ENCODE data around the gene TUFT1. TPM values are rescaled to one million over a fixed set of nuclear protein-coding genes. Genes with fewer than 3 reads are reported as not detected.

The TUFT1 gene
- total RNA-seq, 1 donor from 2014 or later, result 7.5 TPM

- no peaks in the 10 kb centered on the region for H3K9me3 Mint-ChIP-seq
- peaks cover 33% of the 10 kb centered on the region for H3K4me1 Mint-ChIP-seq
- TF ChIP-seq, protein P1, sequence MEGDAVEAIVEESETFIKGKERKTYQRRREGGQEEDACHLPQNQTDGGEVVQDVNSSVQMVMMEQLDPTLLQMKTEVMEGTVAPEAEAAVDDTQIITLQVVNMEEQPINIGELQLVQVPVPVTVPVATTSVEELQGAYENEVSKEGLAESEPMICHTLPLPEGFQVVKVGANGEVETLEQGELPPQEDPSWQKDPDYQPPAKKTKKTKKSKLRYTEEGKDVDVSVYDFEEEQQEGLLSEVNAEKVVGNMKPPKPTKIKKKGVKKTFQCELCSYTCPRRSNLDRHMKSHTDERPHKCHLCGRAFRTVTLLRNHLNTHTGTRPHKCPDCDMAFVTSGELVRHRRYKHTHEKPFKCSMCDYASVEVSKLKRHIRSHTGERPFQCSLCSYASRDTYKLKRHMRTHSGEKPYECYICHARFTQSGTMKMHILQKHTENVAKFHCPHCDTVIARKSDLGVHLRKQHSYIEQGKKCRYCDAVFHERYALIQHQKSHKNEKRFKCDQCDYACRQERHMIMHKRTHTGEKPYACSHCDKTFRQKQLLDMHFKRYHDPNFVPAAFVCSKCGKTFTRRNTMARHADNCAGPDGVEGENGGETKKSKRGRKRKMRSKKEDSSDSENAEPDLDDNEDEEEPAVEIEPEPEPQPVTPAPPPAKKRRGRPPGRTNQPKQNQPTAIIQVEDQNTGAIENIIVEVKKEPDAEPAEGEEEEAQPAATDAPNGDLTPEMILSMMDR (conservative IDR thresholded peaks at IDR 0.05), result no peak
- no peaks in the 10 kb centered on the region for H3K36me3 Mint-ChIP-seq (ENCODE audit: low read depth)
- peak overlapping the region; percentile 60 for H3K4me3 Mint-ChIP-seq
- peaks cover 21% of the 10 kb centered on the region for H3K27me3 Mint-ChIP-seq (ENCODE audit: low read depth)
- no peak for DNase-seq (ENCODE audit: low read depth, low spot score)
- H3K27ac Mint-ChIP-seq (ENCODE audit: unreplicated experiment), result no peak overlapping the region
These were observed 27.1 kb upstream of the TUFT1 start for GRCh38 chr1:151512801-151513625.

DNA sequence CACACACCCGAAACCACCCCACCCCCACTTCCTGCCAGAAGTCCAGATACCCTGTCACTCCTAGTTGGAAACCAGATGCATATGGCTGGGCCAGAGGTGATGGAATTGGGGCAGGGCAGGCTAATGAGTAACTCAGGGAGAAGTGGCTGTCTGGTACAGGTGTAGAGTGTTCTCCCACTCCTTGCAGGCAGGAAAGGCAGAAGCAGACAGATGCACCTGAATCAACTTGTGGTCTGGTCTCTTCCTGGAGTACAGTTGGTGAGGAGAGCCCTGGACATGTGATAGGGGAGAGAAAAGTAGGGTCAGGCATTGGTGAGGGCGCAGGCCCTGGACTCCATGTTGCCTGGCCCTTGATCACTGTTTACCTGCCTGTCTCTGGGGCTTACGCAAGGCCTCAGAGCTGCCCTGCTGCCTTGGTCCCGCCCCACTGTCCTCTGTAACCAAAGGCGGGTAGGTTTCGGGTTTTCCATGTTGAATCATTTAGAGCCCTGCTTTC lies 26.4 kb upstream of the TUFT1 start:
- no peak for DNase-seq (ENCODE audit: low read depth, low spot score)
- H3K4me3 Mint-ChIP-seq, result peak overlapping the region; percentile 60
- no peaks in the 10 kb centered on the region for H3K36me3 Mint-ChIP-seq (ENCODE audit: low read depth)
- no peak overlapping the region for H3K27ac Mint-ChIP-seq (ENCODE audit: unreplicated experiment)
- H3K4me1 Mint-ChIP-seq, result peaks cover 33% of the 10 kb centered on the region
- H3K27me3 Mint-ChIP-seq (ENCODE audit: low read depth), result peaks cover 21% of the 10 kb centered on the region
- TF ChIP-seq, protein P1 (conservative IDR thresholded peaks at IDR 0.05), result no peak
- H3K9me3 Mint-ChIP-seq, result no peaks in the 10 kb centered on the region

GRCh38 chr1:151514366-151514765 lies 25.7 kb upstream of the TUFT1 start:
- TF ChIP-seq, protein P1 (conservative IDR thresholded peaks at IDR 0.05), result no peak
- Mint-ChIP-seq H3K9me3 (no peaks in the 10 kb centered on the region), H3K27ac (ENCODE audit: unreplicated experiment) (no peak overlapping the region), H3K4me1 (peaks cover 33% of the 10 kb centered on the region), H3K27me3 (ENCODE audit: low read depth) (peaks cover 21% of the 10 kb centered on the region), H3K36me3 (ENCODE audit: low read depth) (no peaks in the 10 kb centered on the region), H3K4me3 (peak overlapping the region; percentile 25)
- DNase-seq (ENCODE audit: low read depth, low spot score), result no peak

- Mint-ChIP-seq H3K4me3 (no peak overlapping the region), H3K9me3 (no peaks in the 10 kb centered on the region), H3K27me3 (ENCODE audit: low read depth) (peaks cover 21% of the 10 kb centered on the region), H3K4me1 (peaks cover 30% of the 10 kb centered on the region), H3K36me3 (ENCODE audit: low read depth) (no peaks in the 10 kb centered on the region), H3K27ac (ENCODE audit: unreplicated experiment) (no peak overlapping the region)
- TF ChIP-seq, protein P1 (conservative IDR thresholded peaks at IDR 0.05), result no peak
- DNase-seq (ENCODE audit: low read depth, low spot score), result no peak
These were observed 24.8 kb upstream of the TUFT1 start for GRCh38 chr1:151515265-151515664.

DNA sequence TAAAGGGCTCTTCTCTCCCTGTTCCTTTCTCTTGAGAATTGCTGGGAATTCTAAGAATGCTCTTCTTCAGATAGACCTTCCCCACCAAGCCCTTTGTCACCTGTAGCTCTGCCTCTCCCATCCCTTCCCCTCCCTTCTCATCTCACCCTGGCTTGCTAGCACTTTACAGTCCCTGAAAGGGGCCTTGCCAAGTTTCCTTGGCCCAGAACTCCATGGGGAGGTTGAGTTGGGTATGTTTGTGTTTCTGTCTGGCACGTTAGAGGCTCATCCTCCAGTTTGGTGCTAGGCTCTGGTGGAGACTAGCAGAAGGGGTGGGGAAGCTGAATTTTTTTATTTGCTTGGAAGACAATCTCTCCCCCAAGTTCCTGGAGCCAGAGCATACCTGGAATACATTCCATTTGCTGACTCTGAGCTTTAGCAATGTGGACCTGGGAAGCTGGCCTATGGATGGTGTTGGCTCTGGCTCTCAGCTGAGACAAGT lies 24.0 kb upstream of the TUFT1 start:
- no peak overlapping the region for H3K27ac Mint-ChIP-seq (ENCODE audit: unreplicated experiment)

More for the DNA sequence above, 24.0 kb upstream of the TUFT1 start:
- H3K9me3 Mint-ChIP-seq, result no peaks in the 10 kb centered on the region
- H3K4me3 Mint-ChIP-seq, result no peak overlapping the region
- DNase-seq (ENCODE audit: low read depth, low spot score), result no peak
- H3K36me3 Mint-ChIP-seq (ENCODE audit: low read depth), result no peaks in the 10 kb centered on the region
- peaks cover 23% of the 10 kb centered on the region for H3K4me1 Mint-ChIP-seq
- peaks cover 21% of the 10 kb centered on the region for H3K27me3 Mint-ChIP-seq (ENCODE audit: low read depth)
- TF ChIP-seq, protein P1 (conservative IDR thresholded peaks at IDR 0.05), result no peak
